D341Med (cell line): Measurements from ENCODE around the gene PLEKHG5.
"Not testable (repeated sequence)": the region's sequence is repeated elsewhere in the genome, so short reads cannot be mapped to it uniquely, and the experiment has no call there.

Experiments
- DNase-seq: peaks from one replicate; pipeline ENCODE4 v3.0.0; 2012; ENCODE audit warnings: low spot score

PLEKHG5 gene

DNA sequence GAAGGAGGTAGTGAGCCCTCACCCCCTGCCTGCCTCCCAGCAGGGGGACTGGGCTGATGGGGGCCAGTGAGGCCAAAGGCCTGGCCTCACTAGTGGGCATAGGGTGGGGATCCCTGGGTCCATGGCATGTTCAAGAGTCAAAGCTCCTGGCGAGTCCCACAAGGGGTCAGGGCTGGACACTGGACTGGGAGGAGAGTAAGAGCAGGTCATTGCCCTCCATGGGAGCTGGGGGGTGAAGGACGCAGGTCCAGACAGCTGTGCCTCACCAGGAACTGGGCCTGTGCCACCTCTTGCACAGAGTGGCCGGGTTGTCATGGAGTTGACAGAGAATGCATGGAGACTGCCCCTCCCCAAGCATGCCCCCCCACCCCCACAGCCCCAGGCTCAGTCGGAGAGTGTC is 45.5 kb downstream of the PLEKHG5 start:
- not testable (repeated sequence) for DNase-seq

DNA sequence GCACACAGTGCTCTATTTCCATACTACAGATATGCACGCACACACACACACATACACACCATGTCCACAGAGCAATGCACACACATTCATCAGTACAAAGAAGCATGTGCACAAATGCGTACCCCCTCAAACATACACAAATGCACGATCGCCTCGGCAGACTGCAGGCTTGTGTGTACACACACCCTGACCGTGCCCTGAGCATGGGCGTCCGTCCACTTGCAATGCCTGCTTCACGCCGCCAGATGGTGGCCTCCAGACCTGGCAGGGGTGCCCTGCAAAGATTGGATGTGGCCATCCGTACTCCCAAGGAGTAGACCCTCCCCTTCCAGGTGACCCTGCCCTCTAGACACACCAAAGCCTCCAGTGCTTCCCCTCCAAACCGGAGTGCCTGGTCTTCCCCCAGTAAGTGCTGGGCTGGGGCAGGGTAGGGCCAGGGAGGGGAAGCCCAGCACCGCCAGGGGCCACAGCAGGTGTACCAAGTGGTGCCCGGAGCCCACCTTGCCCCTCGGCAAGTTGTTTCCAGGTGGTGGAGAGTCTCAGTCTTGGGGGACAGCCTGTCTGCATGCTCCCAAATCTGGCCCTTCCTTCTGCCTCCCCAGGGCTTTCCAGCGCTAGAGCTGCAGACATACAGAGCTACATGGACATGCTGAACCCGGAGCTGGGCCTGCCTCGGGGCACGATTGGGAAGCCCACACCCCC is 46.3 kb downstream of the PLEKHG5 start:
- no peak for DNase-seq

DNA sequence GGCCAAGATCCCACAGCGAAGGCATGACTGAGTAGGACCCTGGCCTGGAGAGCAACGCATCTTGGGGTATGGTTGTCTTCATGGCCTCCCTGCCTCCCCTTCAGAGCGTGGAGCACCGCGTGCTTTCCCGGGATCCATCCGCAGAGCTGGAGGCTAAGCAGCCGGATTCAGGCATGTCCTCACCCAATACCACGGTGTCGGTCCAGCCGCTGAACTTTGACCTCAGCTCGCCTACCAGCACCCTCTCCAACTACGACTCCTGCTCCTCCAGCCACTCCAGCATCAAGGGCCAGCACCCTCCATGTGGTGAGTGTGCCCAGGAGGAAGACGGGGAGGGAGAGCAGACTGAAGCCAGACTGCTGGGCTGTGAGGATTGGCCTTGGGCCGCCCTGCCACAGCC is 47.1 kb downstream of the PLEKHG5 start:
- no peak for DNase-seq

DNA sequence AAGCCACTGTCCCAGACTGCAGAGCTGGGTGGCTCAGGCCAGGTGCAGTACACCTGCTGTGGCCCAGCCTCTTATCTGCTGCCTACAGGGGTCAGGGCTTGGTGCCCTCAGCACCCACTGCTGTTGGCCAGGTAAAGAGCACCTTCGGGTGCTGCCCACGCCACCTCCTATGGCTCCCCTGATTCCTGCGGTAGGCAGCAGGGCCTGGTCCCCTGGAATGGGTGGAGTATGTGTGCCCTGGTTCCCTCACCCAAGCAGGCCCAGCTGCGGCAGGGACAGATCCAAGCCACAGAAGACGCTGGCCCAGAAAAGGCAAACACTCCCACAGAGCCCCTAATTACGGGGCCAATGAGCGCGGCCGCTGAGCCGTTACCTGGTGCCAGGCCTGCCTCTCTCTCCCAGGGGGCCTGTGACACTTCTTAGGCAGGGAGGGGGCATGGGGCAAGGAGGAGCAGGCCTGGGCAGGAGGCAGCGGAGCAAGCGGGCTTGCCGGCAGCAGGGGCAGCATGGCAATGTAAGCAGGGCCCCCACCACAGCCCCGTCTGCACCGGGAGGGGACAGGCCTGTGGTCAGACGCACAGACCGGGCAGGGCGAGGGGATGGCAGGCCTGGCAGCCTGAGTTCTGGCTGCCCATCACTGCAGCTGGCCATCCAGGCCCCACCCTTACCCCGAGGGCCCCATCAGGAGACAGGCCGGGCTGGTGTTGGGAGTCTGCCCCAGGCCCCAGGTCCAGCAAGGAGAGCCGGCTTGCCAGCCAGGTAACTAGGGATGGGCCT is 47.9 kb downstream of the PLEKHG5 start:
- no peak for DNase-seq

DNA sequence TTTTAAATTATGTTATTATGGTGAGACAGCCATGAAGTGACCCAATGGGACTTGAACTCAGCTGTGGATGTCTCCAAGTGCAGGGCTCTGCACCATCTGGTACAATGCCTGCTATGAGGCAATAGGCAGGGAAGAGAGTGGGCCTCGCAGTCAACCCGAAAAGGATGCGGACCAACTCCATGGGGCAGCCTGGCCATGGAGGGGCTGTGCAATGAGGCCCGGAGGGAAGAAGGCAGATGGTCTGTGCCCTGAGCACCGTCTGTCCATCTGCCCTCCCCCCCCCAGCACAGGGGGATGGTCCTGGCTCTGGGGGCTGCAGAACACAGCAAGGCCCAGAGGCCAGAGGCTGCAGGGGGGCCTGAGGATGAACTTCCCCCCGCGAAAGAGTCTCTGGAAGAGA is 49.9 kb downstream of the PLEKHG5 start:
- no peak for DNase-seq

DNA sequence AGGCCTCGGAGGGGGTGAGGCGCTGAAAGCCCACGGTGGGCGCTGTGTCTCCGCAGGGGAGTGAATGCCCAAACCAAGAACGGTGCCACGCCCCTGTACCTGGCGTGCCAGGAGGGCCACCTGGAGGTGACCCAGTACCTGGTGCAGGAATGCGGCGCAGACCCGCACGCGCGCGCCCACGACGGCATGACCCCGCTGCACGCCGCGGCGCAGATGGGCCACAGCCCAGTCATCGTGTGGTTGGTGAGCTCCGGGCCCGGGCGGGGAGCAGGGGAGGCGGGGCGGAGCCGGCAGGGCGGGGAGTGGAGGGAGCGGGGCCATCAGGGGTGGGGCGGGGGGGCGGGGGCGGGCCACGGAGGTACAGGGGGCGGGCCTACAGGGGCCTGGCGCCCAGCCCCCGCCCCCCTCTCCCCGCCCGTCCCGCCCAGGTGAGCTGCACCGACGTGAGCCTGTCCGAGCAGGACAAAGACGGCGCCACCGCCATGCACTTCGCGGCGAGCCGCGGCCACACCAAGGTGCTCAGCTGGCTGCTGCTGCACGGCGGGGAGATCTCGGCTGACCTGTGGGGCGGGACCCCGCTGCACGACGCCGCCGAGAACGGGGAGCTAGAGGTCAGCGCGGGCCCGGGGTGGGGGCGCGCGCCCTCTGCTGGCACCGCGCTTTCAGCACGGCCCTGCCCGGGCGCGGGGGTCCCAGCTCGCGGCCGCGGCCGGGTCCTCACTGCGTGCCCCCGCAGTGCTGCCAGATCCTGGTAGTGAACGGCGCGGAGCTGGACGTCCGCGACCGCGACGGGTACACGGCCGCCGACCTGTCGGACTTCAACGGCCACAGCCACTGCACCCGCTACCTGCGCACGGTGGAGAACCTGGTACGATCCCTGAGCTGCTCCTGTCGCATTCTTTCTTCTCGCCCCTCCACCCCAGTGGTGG is 51.0 kb downstream of the PLEKHG5 start:
- peak; percentile 70 for DNase-seq

DNA sequence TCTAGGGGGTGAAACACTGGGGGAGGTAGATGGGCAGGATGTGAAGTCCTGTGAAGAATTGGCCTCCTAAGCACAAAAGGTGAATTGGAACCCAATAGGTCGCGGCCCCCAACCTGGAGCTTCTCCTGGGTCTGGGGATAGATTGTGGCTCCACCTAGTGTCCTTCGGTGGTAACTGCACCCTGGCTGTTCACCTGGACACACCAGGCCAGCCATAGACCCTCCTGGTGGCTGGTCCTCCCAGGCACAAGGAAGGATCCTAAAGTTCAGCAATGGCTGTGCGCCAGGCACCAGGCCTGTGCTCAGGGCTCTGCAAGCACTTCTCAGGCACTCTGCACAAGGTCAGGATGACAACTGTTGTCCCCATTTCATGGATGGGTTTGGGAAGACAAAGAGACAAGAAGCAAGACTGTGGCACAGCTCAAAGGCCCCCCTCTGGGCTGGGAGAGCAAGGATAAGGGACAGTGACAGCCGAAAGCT is 53.4 kb downstream of the PLEKHG5 start:
- DNase-seq: peak; percentile 81

DNA sequence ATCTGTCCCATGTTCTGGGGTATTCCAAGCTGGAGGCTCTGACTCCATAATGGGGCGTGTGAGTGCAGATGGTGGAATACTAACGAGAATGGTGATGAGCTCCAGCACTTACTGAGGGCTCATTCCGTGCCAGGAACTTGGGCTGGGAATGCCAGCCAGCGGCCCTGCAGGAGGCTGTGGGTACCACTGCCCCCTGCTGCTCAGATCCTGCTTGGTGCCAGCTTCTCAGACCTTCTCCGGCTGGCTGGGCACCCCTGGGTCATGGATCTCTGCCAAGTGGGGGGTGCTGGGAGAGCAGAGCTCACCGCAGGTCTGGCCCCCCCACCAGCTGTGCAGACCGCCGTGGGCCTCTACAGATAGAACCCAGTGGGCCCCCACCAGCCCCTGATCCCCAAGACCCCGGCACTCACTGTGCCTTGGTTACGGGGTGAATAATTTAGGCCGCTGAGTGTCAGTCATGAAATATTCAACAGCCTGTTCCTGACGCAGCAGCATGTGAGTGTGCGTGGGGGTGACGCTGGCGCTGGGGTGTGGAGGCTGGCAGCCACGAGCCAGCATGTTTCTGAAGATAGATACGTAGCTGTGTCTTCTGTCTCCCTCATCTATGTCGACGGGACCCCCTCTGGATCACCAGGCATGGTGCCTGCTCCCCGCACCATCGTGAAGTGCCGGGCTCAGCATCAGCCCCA is 54.3 kb downstream of the PLEKHG5 start:
- peak; percentile 62 for DNase-seq

DNA sequence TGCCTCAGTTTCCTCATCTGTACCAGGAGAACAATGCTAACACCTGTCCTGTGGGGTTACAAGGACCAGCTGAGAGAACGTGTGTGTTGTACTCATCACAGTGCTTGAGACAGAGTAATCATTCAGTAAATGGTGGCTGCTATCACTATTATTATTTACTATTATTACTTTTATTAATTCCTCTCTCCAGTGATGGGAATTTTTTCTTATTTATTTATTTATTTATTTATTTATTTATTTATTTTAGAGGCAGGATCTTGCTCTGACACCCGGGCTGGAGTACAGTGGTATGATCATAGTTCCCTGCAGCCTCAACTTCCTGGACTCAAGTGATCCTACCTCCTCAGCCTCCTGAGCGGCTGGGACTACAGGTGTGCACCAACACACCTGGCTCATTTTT is 55.2 kb downstream of the PLEKHG5 start:
- DNase-seq: not testable (repeated sequence)

DNA sequence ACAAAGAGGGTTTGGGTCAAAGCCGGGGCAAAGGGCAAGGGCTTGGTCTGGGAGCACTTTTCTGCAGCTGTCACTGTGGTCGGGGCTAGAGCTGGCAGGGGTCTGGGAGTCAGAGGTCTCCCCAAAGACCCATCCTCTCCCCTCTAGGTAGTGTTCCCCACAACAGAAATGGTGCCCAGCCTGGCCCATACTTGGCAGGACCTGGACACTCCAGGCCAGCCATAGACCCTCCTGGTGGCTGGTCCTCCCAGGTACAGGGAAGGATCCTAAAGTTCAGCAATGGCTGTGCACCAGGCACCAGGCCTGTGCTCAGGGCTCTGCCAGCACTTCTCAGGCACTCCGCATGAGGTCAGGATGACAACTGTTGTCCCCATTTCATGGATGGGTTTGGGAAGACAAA is 55.9 kb downstream of the PLEKHG5 start:
- DNase-seq: no peak

DNA sequence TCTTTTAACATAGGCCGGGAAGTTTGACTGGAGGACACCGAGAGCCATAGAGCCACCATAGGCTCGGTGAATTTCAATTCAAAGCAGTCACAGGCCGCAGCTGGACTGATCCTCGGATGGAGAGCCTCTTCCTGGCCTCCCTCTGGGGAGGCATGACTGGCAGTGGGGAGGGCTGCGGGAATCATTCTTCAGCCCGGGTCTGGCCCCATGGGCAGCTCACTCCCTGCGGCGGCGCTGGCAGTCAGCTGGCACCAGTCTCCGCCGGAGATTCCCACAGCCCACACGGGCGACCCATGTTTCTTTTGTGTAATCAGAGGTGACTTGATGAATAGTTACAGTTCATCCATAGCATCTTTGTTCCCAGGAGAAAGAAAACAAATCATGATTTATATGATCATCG is 56.3 kb downstream of the PLEKHG5 start:
- no peak for DNase-seq

DNA sequence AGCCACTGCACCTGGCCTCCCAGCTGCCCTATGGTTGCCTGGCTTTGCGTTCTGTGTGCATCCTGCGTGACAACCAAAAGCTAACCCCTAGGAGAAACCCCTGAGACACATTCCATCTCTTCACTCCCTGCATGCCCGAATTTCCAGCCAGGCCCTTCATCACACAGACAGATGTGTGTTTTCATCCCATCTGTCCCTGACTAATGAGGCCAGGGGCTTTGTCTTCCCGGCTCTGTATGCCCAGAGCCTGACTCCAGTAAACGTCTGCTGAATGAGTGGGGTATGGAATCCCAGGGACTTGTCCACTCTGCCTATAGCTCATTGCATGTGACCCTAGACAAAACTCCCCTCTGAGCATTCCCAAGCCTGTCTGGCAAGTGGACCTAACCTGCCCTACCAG is 57.3 kb downstream of the PLEKHG5 start:
- no peak for DNase-seq

DNA sequence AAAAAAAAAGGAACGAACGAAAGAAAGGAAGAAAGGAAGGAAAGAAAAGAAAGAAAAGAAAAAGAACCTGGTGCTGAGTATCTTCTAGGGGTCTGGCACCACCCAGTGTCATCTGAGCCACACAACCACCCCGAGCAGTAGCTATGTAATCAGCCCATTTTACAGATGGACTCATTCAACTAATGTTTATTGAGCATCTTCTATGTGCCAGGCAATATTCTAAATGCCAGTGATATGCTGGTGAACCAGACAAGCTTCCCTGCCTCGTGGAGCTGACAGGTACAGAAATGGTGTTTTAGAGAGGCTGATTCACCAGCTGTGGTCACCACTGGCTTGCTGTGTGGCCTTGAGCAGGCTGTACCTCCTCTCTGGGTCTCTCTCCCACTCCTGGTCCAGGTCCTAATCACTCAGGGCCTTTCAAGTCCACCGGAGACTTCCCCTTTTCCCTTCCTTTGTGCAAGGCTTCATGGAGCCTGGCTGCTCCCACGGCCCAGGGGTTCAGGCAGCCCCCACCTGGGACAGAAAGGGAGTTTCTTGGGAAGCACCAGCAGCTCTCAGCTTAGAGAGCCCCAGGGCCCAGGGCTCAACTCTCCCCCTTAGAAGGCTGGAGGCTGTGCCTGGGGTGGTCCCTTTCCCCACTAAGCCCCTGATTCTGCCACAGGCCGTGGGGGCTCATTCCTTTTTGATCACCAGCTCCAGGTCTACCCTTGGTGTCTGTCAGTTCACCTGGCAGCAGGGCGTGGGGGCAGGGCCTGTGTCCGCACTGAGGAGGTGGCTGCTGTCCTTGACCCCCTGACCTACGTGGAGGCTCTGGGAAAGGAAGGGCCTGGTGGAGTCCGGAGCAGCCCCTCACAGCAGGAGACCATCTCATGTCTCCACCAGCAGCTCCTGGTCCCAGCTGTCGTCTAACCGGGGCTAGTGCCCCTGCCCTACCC is 59.6 kb downstream of the PLEKHG5 start:
- DNase-seq: not testable (repeated sequence)

DNA sequence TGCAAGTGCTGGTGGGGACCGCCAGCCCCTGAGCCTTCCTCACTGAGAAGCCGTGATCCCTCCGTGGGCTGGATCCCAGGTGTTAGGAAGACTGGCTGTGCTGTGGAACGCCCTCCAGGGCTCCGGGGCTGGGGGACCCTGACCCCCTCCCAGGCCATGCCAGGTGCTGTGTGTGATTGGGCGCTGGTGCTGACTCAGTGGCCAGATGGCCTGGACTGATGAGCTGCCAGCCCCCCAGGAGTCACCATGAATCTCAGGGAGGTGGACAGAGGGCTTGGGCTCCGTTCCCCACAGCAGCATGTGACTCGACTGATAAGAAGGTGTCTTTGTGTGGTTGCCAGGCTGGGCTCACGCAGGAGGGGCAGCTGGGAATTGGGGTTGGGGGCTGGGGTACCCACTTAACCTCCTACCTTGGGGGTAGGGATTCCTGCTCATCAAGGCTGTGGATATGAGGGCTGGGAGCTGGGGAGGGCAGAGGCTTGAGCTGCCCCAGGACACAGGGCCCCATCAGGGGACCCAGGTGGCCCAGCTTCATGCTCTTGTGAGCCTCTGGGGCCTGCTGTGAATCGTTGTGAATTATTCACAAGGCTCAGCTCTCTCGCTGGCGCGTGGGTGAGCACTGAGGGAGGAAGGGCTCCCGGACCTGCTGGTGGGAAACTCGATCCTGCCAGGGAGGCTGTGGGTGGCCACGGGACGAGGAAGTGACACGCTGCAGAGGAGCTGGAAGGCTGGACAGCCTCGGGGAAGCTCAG is 61.6 kb downstream of the PLEKHG5 start:
- not testable (repeated sequence) for DNase-seq

DNA sequence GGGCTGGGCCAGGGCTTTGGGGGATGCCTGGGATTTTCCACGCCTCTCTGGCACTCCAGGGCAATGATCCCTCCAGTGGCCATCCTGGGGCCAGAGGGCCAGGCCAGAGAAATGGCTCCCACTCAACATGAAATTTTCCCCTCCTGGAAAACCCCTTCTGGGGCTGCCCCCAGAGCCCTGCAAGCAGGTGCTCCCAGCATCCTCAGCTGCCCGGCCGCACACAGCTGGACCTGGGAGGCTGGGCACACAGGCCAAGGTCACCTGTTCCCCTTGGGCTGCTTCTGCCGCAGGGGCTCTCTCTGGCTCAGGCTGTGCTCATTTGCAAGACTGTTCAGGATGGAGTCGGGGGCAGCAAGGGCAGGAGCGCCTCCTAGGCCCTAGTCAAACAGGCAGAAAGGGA is 63.0 kb downstream of the PLEKHG5 start:
- not testable (repeated sequence) for DNase-seq

DNA sequence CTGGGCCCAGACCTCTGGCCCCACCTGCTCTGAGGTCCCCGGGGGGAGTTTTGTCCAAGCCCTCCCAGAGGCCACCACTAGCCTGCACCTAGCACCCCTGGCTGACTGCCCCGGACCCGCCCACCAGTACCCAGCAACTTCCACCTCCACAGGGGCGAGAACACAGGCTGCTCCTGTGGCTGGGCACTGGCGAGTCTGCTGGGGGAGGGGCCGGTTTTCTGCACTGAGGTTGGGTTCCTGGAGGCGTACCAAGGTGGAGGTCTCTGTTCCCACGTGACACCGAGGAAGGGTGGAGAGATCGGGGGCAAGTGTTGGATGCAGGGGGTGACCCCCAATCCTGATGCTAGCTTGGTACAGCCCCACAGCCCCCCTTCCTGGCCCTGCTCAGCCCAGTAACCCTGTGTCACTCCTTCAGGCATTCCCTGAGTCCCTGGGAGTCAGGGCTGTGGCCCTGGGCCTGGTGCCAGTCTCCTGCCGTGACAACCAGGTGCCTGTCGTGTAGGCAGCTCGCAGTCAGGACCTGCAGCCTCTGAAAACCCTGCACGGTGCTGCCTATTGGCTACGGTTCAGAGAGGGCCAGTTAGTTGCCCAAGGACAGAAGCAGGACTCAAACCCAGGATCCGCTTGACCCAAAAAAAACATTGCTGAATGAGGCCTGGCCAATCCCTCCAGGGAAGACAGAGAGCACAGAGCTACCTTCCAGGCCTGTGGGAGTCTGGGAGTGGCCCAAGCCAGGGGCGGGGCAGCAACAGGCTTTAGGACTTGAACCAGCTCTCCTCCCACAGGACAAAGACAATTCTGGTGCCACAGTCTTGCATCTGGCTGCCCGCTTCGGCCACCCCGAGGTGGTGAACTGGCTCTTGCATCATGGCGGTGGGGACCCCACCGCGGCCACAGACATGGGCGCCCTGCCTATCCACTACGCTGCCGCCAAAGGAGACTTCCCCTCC is 63.8 kb downstream of the PLEKHG5 start:
- DNase-seq: no peak

DNA sequence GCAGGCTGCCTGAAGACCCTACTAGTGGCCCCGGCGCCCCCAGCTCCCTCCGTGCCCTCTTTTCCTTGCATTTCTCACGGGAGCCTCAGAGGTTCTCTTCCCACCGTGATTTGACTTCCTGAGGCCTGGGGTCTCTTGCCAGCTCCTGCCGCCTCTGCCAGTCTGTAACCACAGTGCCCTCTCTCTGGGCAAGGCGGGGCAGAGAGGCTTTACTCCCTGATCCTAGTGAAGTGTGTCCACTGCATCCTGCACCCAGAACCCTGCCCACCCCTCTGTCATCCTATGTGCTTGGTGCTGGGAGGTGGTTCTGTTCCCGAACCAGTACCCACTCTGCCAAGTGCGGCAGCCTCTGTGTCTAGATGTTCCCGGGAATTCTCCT is 64.5 kb downstream of the PLEKHG5 start:
- DNase-seq: no peak

DNA sequence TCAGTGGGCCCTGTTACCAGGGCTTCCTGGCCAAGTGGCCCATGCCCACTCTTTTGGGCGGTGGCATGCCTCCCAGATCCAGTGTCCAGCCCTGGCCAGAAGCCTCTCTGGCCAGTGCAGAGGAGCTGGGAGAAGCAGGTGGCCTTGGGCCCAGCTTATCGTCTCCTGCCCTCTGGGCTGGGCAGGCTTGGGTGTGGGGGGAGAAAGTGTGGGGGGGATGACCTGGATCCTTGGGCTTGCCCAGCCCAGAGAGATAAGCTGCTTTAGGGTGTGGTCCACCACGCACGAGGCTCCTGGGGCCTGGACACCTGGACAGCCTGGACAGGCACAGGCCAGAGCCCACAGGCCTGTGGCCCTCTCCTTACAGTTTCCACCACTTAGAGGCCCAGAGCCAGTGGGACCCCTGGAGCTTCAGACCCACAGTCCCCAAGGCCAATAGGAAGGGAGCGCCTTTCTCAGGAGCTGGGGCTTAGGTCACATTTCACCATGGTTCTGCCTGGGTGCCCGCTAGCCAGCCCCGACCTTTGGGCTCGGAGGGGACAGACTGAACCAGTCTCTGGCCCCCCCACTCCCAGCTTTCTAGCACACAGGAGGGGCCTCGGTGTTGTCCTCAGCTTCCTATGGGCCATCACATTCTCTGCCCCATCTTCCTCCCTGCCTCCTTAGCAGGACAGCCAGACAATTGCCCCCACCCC is 65.0 kb downstream of the PLEKHG5 start:
- DNase-seq: no peak
